GM19324 (cell line): ENCODE data around the gene GLIPR2.
"Not testable (repeated sequence)": the region's sequence is repeated elsewhere in the genome, so short reads cannot be mapped to it uniquely, and the experiment has no call there.

Source experiments
- ATAC-seq: cut with Tn5 transposase; IDR thresholded peaks from one replicate; pipeline ENCODE4 v1.9.1; 2021; ENCODE audit warnings: mild to moderate bottlenecking, moderate library complexity; ENCODE audit not compliant: unreplicated experiment, low FRiP score

Gene GLIPR2

GRCh38 chr9:36121971-36122370 lies 14.6 kb upstream of the GLIPR2 start:
- ATAC-seq = no peak

GRCh38 chr9:36123515-36123914 lies 13.0 kb upstream of the GLIPR2 start:
- ATAC-seq = no peak

DNA sequence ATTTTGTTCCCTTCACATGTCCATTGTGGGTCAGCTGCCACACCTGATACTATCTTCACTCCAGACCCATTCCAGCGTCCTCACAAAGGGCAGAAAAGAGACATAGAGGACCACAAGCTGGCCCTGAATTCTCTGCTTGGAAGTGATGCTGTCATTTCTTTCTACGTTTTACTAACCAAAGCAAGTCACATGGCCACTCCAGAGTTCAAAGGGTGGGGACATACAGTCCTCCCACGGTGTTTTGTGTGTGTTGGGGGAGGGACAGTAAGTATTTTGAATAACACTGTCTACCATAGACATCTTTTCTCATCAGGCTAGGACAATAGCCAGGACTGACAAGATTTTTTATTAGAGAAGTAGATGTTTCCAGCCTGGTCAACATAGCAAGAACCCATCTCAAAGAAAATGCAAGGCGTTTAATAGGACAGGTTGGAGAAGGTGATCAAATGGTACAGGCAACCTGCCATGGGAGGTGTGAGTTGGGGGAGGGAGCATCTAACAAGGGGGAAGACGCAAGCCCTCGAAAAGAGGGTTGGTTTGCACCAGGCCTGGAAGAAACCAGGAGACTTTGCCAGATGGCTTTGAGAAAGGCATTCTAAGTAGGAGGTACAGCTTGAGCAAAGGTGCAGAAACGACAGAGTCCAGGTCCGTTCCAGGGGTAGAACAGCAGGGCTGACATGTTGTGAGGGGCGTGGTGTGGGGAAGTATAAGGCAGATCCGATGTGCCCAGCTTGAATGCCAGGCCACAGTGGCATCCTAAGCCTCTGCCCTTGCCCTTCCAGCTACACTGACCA lies 11.3 kb upstream of the GLIPR2 start:
- ATAC-seq = no peak

DNA sequence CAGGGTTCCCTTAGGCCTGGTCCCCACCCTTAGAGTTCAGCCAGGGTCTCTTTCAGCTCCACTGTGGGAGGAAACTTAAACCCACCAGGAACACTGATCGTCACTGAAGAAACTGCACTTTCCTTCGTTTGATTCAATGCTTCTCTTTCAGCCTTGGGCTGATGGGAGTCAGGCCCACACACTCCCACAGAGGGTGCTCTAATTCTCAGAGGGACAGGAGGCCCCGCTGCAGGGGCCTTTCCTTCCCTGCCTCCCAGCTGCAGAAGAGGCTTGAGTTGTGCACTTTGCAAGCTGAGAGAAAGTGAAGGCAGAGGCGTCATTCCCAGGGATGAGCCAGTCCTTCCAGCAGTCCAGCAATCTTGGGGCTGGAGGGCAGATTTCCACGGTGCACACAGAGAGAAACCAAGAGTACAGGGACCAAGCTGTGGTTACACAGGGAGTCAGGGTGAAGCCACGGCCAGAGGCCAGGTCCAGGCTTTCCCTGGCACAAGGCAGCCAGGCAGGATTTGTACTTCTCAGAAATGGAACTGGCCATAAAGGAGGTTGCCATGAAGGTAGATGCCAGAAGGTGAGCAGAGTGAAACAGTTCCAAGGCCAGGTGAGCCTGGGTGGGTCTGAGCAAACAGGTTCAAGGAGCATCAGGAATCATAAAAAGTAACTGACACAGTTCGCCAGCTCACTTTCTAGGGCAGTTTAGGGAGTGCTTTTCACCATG lies 10.4 kb upstream of the GLIPR2 start:
- no peak for ATAC-seq

GRCh38 chr9:36127652-36128244 lies 8.8 kb upstream of the GLIPR2 start:
- ATAC-seq = no peak

DNA sequence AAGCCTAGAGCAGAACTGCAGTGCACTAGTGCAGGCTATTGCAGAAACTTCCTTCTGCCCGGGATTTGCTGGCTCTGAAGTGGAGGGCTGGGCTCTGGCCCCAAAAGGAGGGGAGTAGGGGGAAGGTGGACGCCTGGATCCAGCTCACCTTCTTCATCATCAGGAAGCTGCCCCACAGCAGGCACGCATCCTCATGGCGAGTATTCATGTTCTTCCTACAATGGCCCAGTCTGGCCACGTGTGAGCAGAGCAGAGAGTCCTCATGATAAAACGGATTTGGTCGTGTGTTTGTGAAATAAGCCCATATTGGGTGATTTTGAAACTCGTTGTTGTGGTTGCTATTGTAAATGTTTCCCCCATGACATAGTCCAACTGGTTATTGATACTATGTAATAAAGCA lies 8.2 kb upstream of the GLIPR2 start:
- no peak for ATAC-seq

DNA sequence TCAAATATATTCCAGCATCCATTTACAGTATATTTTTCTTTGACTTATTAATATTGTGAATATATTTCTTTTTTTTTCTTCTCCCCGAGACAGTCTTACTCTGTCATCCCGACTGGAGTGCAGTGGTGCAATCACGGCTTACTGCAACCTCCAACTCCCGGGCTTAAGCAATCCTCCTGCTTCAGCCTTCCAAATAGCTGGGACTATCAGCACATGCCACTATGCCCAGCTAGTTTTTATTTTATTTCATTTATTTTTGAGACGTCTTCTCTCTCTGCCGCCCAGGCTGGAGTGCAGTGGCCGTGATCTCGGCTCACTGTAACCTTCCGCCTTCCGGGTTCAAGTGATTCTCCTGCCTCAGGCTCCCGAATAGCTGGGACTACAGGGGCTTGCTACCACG lies 7.4 kb upstream of the GLIPR2 start:
- ATAC-seq = no peak

- ATAC-seq = not testable (repeated sequence)
Measured at GRCh38 chr9:36131666-36132065, 4.9 kb upstream of the GLIPR2 start.

- no peak for ATAC-seq
Measured at GRCh38 chr9:36132086-36132485, 4.4 kb upstream of the GLIPR2 start.

DNA sequence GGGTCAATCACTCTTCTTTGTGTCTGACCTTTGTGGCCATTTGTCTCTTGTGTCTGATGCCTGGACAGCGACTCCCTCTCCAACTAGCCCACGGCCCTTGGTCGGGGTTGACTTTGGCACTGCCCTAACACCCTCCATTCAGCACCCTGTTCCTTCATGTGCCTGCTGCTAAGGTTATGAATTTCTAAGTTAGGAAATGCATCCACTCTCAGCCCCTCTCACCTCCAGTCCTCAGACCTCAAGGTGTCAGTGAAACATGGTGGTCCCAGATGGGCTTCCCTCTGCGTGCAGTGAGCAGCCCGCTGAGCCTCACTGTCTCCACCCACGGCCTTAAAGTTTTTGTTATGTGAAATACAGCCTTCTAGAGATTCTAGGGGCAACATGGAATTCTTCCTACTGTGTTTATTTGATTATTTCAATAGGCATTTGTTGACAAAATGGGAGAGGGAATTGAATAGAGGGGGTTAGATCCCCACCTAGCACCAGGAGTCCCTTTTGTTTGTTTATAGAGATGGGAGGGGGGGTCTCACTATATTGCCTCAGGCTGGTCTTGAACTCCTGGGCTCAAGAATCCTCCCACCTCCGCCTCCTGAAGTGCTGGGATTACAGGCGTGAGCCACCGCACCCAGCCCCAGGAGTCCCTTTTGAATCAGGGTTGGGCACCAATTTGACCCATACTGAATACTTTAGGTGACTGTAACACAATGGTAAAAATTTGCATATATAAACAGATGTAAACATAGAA lies 1.6 kb upstream of the GLIPR2 start:
- ATAC-seq = no peak

DNA sequence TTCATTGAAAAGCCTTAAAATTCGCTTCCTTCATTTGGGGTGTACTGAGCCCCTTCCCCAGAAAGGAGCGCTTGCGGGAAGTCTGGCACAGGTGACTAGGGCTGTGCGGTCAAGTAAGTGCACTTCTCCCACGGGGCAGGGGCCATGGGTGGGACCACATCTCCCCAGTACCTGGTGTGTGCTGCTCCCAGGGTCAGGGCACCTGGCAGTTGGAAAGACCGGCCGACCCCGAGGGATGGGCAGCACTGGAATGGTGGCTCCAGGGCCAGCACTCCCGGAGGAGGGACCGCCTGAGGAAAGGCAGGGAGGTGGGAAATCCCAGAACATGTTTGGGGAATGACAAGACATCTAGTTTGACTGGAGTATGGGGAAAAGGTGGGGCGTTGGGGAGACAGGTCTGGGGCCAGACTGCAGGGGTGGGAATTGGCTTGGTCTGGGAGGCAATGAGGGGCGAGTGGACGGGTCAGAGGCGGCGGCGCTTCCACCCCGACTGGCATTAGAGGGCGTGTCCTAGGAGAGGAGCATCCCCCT lies 727 bp upstream of the GLIPR2 start:
- ATAC-seq = no peak

DNA sequence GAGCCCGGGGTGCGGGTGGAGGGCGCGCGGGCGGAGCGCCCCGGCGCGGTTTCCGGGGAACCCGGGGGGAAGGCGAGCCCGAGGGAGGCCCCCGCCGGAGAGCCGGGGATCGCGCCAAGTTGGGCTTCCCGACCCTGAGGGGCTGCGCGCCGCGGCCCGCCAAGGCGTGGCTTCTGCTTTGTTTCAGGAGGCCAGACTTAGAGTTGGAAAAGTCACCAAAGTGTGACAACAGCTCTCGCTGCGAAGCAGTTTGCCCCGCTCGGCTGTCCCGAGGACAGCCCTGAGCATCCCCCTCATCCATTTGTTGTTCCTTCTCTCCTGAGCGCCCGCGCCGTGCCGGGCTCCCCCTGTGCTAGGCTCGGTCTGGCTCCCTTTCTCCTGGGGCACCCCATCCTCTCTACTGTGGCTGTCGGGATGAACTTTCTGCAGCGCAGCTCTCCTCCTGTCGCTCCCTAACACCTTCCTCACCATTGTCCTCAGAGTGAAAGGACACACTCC lies 410 bp downstream of the GLIPR2 start:
- ATAC-seq = no peak

GRCh38 chr9:36137392-36138004 lies 965 bp downstream of the GLIPR2 start:
- ATAC-seq = no peak

DNA sequence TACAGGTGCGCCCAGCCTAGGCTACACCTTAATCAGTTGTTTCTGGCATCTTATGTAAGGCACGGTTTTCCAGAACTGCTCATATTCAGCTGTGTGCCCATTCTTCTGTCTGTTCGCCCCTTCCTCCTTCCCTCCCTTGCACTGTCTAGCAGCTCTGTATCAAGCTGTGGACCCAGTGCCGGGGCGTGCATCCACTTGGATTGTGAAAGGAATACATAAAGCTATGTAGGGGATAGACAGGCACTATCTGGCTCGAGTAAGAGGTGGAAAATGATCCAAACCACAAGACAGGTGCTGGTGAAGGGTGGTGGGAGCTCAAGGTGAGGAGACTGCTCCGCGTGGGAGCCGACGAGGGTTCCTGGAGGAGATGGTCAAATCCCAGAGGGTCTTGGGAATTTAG lies 2.0 kb downstream of the GLIPR2 start:
- ATAC-seq = no peak

- ATAC-seq = no peak
Measured at GRCh38 chr9:36138901-36139300, 2.4 kb downstream of the GLIPR2 start.

- ATAC-seq = no peak
Measured at GRCh38 chr9:36140086-36141084, 3.9 kb downstream of the GLIPR2 start.

DNA sequence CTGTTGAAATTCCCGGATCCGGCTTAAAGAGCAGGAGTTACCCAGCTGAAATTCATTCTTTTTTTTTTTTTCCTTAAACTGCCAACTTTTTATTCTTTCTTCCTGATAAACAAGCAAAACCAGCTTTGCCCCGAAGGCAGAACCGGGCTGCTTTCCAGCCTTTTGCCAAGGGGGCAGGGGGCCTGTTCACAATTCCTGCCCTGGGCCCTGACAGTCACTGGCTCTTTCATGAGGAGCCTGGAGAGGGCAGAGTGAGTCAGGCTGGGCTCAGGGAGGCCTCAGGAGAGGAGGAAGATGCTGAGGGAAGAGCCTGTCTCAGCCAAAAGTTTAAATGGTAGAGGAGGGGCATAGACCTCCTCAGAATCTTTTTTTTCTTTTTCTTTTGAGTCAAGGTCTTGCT lies 4.8 kb downstream of the GLIPR2 start:
- ATAC-seq = no peak

- no peak for ATAC-seq
Measured at GRCh38 chr9:36141761-36142160, 5.2 kb downstream of the GLIPR2 start.
